Measurements from ENCODE around the gene RIMS1. TPM values are rescaled to one million over a fixed set of nuclear protein-coding genes. Genes with fewer than 3 reads are reported as not detected.

Gene RIMS1
- total RNA-seq, 1 donor from 2014 or later = 6.3 TPM

- DNase-seq (ENCODE audit: low spot score in 2 of 2, unreplicated experiment in 2 of 2) = no peak
- Mint-ChIP-seq H3K9me3 (peaks cover 4% of the 10 kb centered on the region), H3K27me3 (ENCODE audit: low read depth) (peaks cover 8% of the 10 kb centered on the region), H3K27ac (no peak overlapping the region), H3K4me3 (no peak overlapping the region), H3K36me3 (no peaks in the 10 kb centered on the region), H3K4me1 (no peaks in the 10 kb centered on the region)
- TF ChIP-seq CTCF (IDR thresholded peaks at IDR 0.05; ENCODE audit: unreplicated experiment) = no peak
These were observed 500.0 kb downstream of the RIMS1 start for GRCh38 chr6:72386324-72386723.

- H3K27me3 Mint-ChIP-seq (ENCODE audit: low read depth) = no peaks in the 10 kb centered on the region
- no peak for DNase-seq (ENCODE audit: low spot score in 2 of 2, unreplicated experiment in 2 of 2)
- no peak overlapping the region for H3K27ac Mint-ChIP-seq
- no peaks in the 10 kb centered on the region for H3K4me1 Mint-ChIP-seq
- no peaks in the 10 kb centered on the region for H3K36me3 Mint-ChIP-seq
- TF ChIP-seq CTCF (IDR thresholded peaks at IDR 0.05; ENCODE audit: unreplicated experiment) = no peak
- H3K9me3 Mint-ChIP-seq = peaks cover 4% of the 10 kb centered on the region
- no peak overlapping the region for H3K4me3 Mint-ChIP-seq
These were observed 503.3 kb downstream of the RIMS1 start for GRCh38 chr6:72389698-72390097.

GRCh38 chr6:72390548-72390947 is 504.2 kb downstream of the RIMS1 start:
- peaks cover 4% of the 10 kb centered on the region for H3K9me3 Mint-ChIP-seq
- no peak overlapping the region for H3K27ac Mint-ChIP-seq

GRCh38 chr6:72401865-72402264 is 515.5 kb downstream of the RIMS1 start:
- Mint-ChIP-seq H3K4me1 (peaks cover 5% of the 10 kb centered on the region), H3K27ac (no peak overlapping the region), H3K36me3 (no peaks in the 10 kb centered on the region), H3K27me3 (ENCODE audit: low read depth) (peaks cover 8% of the 10 kb centered on the region), H3K4me3 (no peak overlapping the region), H3K9me3 (no peaks in the 10 kb centered on the region)
- TF ChIP-seq CTCF (IDR thresholded peaks at IDR 0.05; ENCODE audit: unreplicated experiment) = no peak
- DNase-seq (ENCODE audit: low spot score in 2 of 2, unreplicated experiment in 2 of 2) = no peak

More at GRCh38 chr6:72390548-72390947, 504.2 kb downstream of the RIMS1 start:
- DNase-seq (ENCODE audit: low spot score in 2 of 2, unreplicated experiment in 2 of 2) = no peak
- Mint-ChIP-seq H3K36me3 (no peaks in the 10 kb centered on the region), H3K4me1 (no peaks in the 10 kb centered on the region), H3K27me3 (ENCODE audit: low read depth) (no peaks in the 10 kb centered on the region), H3K4me3 (no peak overlapping the region)
- TF ChIP-seq CTCF (IDR thresholded peaks at IDR 0.05; ENCODE audit: unreplicated experiment) = no peak

- H3K36me3 Mint-ChIP-seq = no peaks in the 10 kb centered on the region
- no peaks in the 10 kb centered on the region for H3K9me3 Mint-ChIP-seq
- DNase-seq (ENCODE audit: low spot score in 2 of 2, unreplicated experiment in 2 of 2) = no peak
- no peak overlapping the region for H3K27ac Mint-ChIP-seq
- peaks cover 13% of the 10 kb centered on the region for H3K27me3 Mint-ChIP-seq (ENCODE audit: low read depth)
- no peak overlapping the region for H3K4me3 Mint-ChIP-seq
- TF ChIP-seq CTCF (IDR thresholded peaks at IDR 0.05; ENCODE audit: unreplicated experiment) = no peak
- peaks cover 5% of the 10 kb centered on the region for H3K4me1 Mint-ChIP-seq
These were observed 517.1 kb downstream of the RIMS1 start for GRCh38 chr6:72403413-72403812.

- no peak for TF ChIP-seq CTCF (IDR thresholded peaks at IDR 0.05; ENCODE audit: unreplicated experiment)
These were observed 520.2 kb downstream of the RIMS1 start for GRCh38 chr6:72406517-72406916.

More at GRCh38 chr6:72406517-72406916, 520.2 kb downstream of the RIMS1 start:
- no peak overlapping the region for H3K4me3 Mint-ChIP-seq
- peaks cover 12% of the 10 kb centered on the region for H3K4me1 Mint-ChIP-seq
- H3K27ac Mint-ChIP-seq = no peak overlapping the region
- H3K9me3 Mint-ChIP-seq = no peaks in the 10 kb centered on the region
- no peak for DNase-seq (ENCODE audit: low spot score in 2 of 2, unreplicated experiment in 2 of 2)
- no peaks in the 10 kb centered on the region for H3K36me3 Mint-ChIP-seq
- H3K27me3 Mint-ChIP-seq (ENCODE audit: low read depth) = peaks cover 10% of the 10 kb centered on the region

Data from mesothelial cell of epicardium (in vitro differentiated cells).